ENCODE measurements around the gene NR2F6. TPM values are rescaled to one million over a fixed set of nuclear protein-coding genes. Genes with fewer than 3 reads are reported as not detected.
"Not testable (repeated sequence)": the region's sequence is repeated elsewhere in the genome, so short reads cannot be mapped to it uniquely, and the experiment has no call there.

NR2F6 gene
- total RNA-seq, 1 donor from 2014 or later = 6.3 TPM

GRCh38 chr19:17215127-17215971, 30.4 kb downstream of the NR2F6 start, which contains the start of gene USE1:
TSS of gene USE1 (plus strand) at chr19:17215357. CDS start at chr19:17215406, 49 bp downstream.
- intact Hi-C loops (cut with micrococcal nuclease) = loop anchor here (1.0 kb wide), 2 partner anchors 11 to 140 kb away; partner anchors contain the start of genes HAUS8, MYO9B and OCEL1

- intact Hi-C loops (cut with micrococcal nuclease) = loop anchor here (1.0 kb wide), 2 partner anchors 12 to 139 kb away; partner anchors contain the start of genes HAUS8, MYO9B and OCEL1
Measured at GRCh38 chr19:17214508-17215126, 31.1 kb downstream of the NR2F6 start.

- intact Hi-C loops (cut with micrococcal nuclease) = no loop called here
Measured at GRCh38 chr19:17213334-17213733, 32.4 kb downstream of the NR2F6 start.

GRCh38 chr19:17211547-17212446, 33.9 kb downstream of the NR2F6 start:
- intact Hi-C loops (cut with micrococcal nuclease) = no loop called here

- intact Hi-C loops (cut with micrococcal nuclease) = no loop called here
Measured at GRCh38 chr19:17210296-17210695, 35.4 kb downstream of the NR2F6 start.

GRCh38 chr19:17209126-17210036, 36.3 kb downstream of the NR2F6 start:
- intact Hi-C loops (cut with micrococcal nuclease) = loop anchor here (5.0 kb wide), 1 partner anchor 73 kb away; the partner anchor contains the start of gene ANKLE1

GRCh38 chr19:17206736-17207581, 38.8 kb downstream of the NR2F6 start:
- intact Hi-C loops (cut with micrococcal nuclease) = loop anchor here (5.0 kb wide), 1 partner anchor 75 kb away; the partner anchor contains the start of gene ANKLE1

GRCh38 chr19:17205237-17206140, 40.2 kb downstream of the NR2F6 start:
- intact Hi-C loops (cut with micrococcal nuclease) = loop anchor here (5.0 kb wide), 1 partner anchor 77 kb away; the partner anchor contains the start of gene ANKLE1

GRCh38 chr19:17202713-17203112, 43.0 kb downstream of the NR2F6 start:
- intact Hi-C loops (cut with micrococcal nuclease) = no loop called here

GRCh38 chr19:17202249-17202648, 43.5 kb downstream of the NR2F6 start:
- intact Hi-C loops (cut with micrococcal nuclease) = no loop called here

GRCh38 chr19:17200408-17201079, 45.2 kb downstream of the NR2F6 start:
- intact Hi-C loops (cut with micrococcal nuclease) = no loop called here

GRCh38 chr19:17197666-17198065, 48.1 kb downstream of the NR2F6 start:
- intact Hi-C loops (cut with micrococcal nuclease) = no loop called here

- intact Hi-C loops (cut with micrococcal nuclease) = no loop called here
Measured at GRCh38 chr19:17196610-17197009, 49.1 kb downstream of the NR2F6 start.

- intact Hi-C loops (cut with micrococcal nuclease) = no loop called here
Measured at GRCh38 chr19:17195106-17195505, 50.6 kb downstream of the NR2F6 start.

- intact Hi-C loops (cut with micrococcal nuclease) = no loop called here
Measured at GRCh38 chr19:17194608-17195007, 51.1 kb downstream of the NR2F6 start.

- intact Hi-C loops (cut with micrococcal nuclease) = no loop called here
Measured at GRCh38 chr19:17192751-17193150, 53.0 kb downstream of the NR2F6 start.

GRCh38 chr19:17191736-17192135, 54.0 kb downstream of the NR2F6 start:
- intact Hi-C loops (cut with micrococcal nuclease) = not testable (repeated sequence)
